Tibial nerve (tissue), 4 donors: ENCODE results near the gene LTBR. TPM values are rescaled to one million over a fixed set of nuclear protein-coding genes. Genes with fewer than 3 reads are reported as not detected.

Experiments
- DNase-seq, 2 donors: peaks; one replicate each; pipeline ENCODE4 v3.0.0-alpha.2; 2019; ENCODE audit warnings: low spot score in 2 of 2
- H3K27ac ChIP-seq, 4 donors: fragments of 200-600 bp; sonication (generic) in 3 of 4; one replicate each; pipeline ENCODE4 v1.5.1; 2017 to 2019; ENCODE audit warnings: mild to moderate bottlenecking in 1 of 4
- H3K27me3 ChIP-seq, 2 donors: fragments of 200-600 bp; sonication (generic) in 1 of 2; one replicate each; pipeline versions ENCODE4 v1.5.1 to v1.6.0; 2017 to 2019
- H3K36me3 ChIP-seq, 3 donors: fragments of 200-600 bp; sonication (generic); one replicate each; pipeline ENCODE4 v1.5.1; 2018 to 2019
- H3K4me1 ChIP-seq, 4 donors: fragments of 200-600 bp; sonication (generic) in 3 of 4; one replicate each; pipeline ENCODE4 v1.5.1; 2017 to 2019
- H3K4me3 ChIP-seq, 4 donors: fragments of 200-600 bp; sonication (generic) in 3 of 4; one replicate each; pipeline ENCODE4 v1.5.1; 2017 to 2019; ENCODE audit warnings: mild to moderate bottlenecking in 1 of 4, moderate library complexity in 1 of 4
- H3K9me3 ChIP-seq, 4 donors: fragments of 200-600 bp; sonication (generic) in 3 of 4; one replicate each; pipeline ENCODE4 v1.5.1; 2017 to 2019
- CTCF ChIP-seq, 5 experiments: fragments of 200-600 bp in 3 of 5; fragments of 450-650 bp in 2 of 5; sonication (generic) in 3 of 5; IDR thresholded peaks; one replicate each; pipeline ENCODE4 v1.5.1; 2016 to 2019; ENCODE audit warnings: antibody characterized with exemption in 5 of 5, mild to moderate bottlenecking in 3 of 5, moderate library complexity in 2 of 5
- EP300 ChIP-seq, 2 donors: sonication (generic); formaldehyde crosslinking; IDR thresholded peaks; one replicate each; pipeline ENCODE4 v1.6.1; 2017; ENCODE audit warnings: antibody characterized with exemption in 2 of 2, mild to moderate bottlenecking in 1 of 2
- POLR2A ChIP-seq, 2 donors: fragments of 450-650 bp; IDR thresholded peaks; one replicate each; pipeline ENCODE4 v1.6.1; 2017; ENCODE audit warnings: antibody characterized with exemption in 2 of 2, mild to moderate bottlenecking in 2 of 2, moderate library complexity in 2 of 2
- WGBS, 2 donors: methylation state at CpG; one replicate each; pipeline ENCODE4 v1.1.5; 2018; 5-methylcytosine and 5-hydroxymethylcytosine counted together
- total RNA-seq, 4 donors: library from RNA; depleted of rRNA; stranded (reverse); fragments of >200 nt; gene quantifications; one replicate each; pipeline ENCODE4 v1.1.0, GENCODE V29; 2016

The LTBR gene
- total RNA-seq, 4 donors from 2014 or later, result 119 to 234 (median 151) TPM

- Histone ChIP-seq H3K4me3 (peak overlapping the region; percentile 62 to 89 (median 88)), H3K36me3 (no peaks in the 10 kb centered on the region), H3K27me3 (no peaks in the 10 kb centered on the region), H3K27ac (peak overlapping the region; percentile 97 to 99 (median 99)), H3K9me3 (no peaks in the 10 kb centered on the region), H3K4me1 (peaks cover 4 to 79% (median 53%) of the 10 kb centered on the region in 4 donors)
- WGBS, 2 donors, result 1 to 2% methylated on average over 9 of the region's 9 CpGs
- peak in 1 of 2 donors; percentile 8 for TF ChIP-seq POLR2A (IDR thresholded peaks at IDR 0.05)
- no peak for TF ChIP-seq CTCF (IDR thresholded peaks at IDR 0.05)
- TF ChIP-seq EP300 (IDR thresholded peaks at IDR 0.05), result no peak
- no peak for DNase-seq
These were observed 43.8 kb upstream of the LTBR start for GRCh38 chr12:6340032-6340638.

DNA sequence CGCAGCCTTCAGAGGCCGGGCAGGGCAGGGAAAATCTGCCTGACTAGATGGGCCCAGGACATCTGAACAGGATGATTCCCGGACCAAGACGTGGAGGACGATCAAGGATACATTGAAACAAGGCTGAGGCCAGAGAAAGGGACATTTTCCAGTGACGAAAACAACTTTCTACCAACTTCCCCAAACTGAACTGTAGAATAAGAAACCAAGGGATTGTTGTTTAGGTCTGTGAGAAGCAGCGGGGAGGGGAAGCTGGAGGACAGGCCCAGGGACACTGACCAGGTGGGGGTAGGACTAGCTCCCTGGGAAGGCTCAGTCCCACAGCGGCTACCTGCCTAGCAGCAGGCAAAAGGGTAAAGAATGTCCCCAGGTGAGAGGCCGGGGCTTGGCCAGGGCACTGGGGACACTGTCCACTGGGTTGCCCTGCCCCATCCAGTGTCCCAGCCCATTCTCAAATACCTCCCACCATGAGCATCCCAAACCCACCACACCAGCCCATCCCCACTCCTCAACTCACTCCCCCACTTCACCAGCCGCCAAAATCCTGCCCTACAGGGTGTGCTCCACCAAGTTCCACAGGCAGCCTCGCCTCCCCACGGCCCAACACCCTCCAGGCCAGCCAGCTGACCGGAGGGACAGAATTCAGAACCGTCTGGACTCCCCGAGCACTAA is 43.1 kb upstream of the LTBR start:
- H3K4me1 ChIP-seq, result peaks cover 4 to 79% (median 54%) of the 10 kb centered on the region in 4 donors
- DNase-seq, result no peak
- WGBS, 2 donors, result 0 to 1% methylated on average over 14 to 15 of the region's 15 CpGs

GRCh38 chr12:6341417-6342139 is 42.4 kb upstream of the LTBR start, which contains the start of gene TNFRSF1A:
Gene TNFRSF1A, minus strand, starts transcription at chr12:6342076. Its CDS starts 262 bp downstream, at chr12:6341814.
- no peaks in the 10 kb centered on the region for H3K9me3 ChIP-seq
- peak within 1 kb of the TSS; percentile 62 to 89 (median 88) for H3K4me3 ChIP-seq
- peak; percentile 55 to 78 for DNase-seq
- H3K27ac ChIP-seq, result peak within 1 kb of the TSS; percentile 97 to 99 (median 99)
- peaks cover 4 to 80% (median 55%) of the 10 kb centered on the region in 4 donors for H3K4me1 ChIP-seq
- 0% methylated on average over 15 to 21 of the region's 21 CpGs for WGBS, 2 donors
- no peaks in the 10 kb centered on the region for H3K27me3 ChIP-seq
- TF ChIP-seq CTCF (IDR thresholded peaks at IDR 0.05) (peak in 1 of 5 experiments; percentile 19), POLR2A (IDR thresholded peaks at IDR 0.05) (peak in 1 of 2 donors; percentile 74), EP300 (IDR thresholded peaks at IDR 0.05) (peak; percentile 25 to 95)
- no peaks in the 10 kb centered on the region for H3K36me3 ChIP-seq

More for the DNA sequence above, 43.1 kb upstream of the LTBR start:
- no peaks in the 10 kb centered on the region for H3K36me3 ChIP-seq
- TF ChIP-seq POLR2A (IDR thresholded peaks at IDR 0.05), result no peak
- TF ChIP-seq CTCF (IDR thresholded peaks at IDR 0.05), result no peak
- no peak for TF ChIP-seq EP300 (IDR thresholded peaks at IDR 0.05)
- H3K27ac ChIP-seq, result peak overlapping the region; percentile 97 to 99 (median 99)
- H3K9me3 ChIP-seq, result no peaks in the 10 kb centered on the region
- H3K4me3 ChIP-seq, result peak overlapping the region; percentile 62 to 89 (median 88)
- H3K27me3 ChIP-seq, result no peaks in the 10 kb centered on the region

DNA sequence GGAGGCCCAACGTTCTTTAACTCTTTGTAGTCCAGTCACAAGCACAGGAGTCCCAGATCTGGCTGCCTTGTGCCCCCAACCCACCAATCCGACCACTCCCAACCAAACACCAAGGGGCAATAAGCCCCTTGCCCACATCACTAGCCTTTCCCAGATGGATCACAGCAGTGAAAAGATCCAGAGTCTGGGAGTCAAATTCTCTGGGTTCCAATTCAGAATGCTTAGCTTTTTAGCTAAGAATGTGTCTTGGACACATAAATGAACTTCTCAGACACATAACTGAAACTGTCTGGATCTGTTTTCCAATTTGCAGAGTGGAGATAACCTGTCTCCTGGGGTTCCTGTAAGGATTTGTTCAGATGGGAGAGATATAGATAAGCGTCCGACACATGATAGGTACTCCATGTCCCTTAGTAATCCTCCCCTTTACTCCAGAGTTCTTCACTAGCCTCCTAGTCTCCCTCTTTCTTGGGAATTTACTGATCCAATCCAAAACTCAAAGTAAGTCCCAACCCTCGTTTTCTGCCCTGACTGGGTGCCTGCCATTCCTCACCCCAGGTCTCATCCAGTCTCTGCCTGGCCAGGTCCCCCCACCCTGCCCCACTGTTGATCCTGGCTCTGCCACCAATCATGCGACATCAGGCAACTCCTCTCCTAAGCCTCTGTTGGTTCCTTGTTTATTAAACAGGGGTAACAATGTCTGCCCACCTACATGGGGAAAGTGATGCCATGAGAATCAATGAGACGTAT is 41.6 kb upstream of the LTBR start:
- peaks cover 4 to 80% (median 51%) of the 10 kb centered on the region in 4 donors for H3K4me1 ChIP-seq
- 38% methylated on average over 7 of the region's 7 CpGs for WGBS, 2 donors

More for the DNA sequence above, 41.6 kb upstream of the LTBR start:
- no peaks in the 10 kb centered on the region for H3K27me3 ChIP-seq
- TF ChIP-seq POLR2A (IDR thresholded peaks at IDR 0.05), result no peak
- TF ChIP-seq EP300 (IDR thresholded peaks at IDR 0.05), result no peak
- TF ChIP-seq CTCF (IDR thresholded peaks at IDR 0.05), result no peak
- H3K27ac ChIP-seq, result peak overlapping the region; percentile 97 to 99 (median 99)
- no peaks in the 10 kb centered on the region for H3K9me3 ChIP-seq
- DNase-seq, result no peak
- no peaks in the 10 kb centered on the region for H3K36me3 ChIP-seq
- peak overlapping the region; percentile 62 to 89 (median 88) for H3K4me3 ChIP-seq
